ENCODE data around the gene FARP2.

Gene FARP2

GRCh38 chr2:241538838-241539615 is 182.9 kb downstream of the FARP2 start:
- no peaks in the 10 kb centered on the region for H3K36me3 ChIP-seq (ENCODE audit: control insufficient read depth, insufficient read depth, low read length)
- no peak for TF ChIP-seq CTCF (IDR thresholded peaks at IDR 0.05)
- H2AFZ ChIP-seq, result no peak overlapping the region
- peaks cover 3% of the 10 kb centered on the region for H3K4me1 ChIP-seq
- H3K4me2 ChIP-seq (ENCODE audit: low read length), result no peak overlapping the region
- H3K79me2 ChIP-seq, result no peaks in the 10 kb centered on the region
- H3K9ac ChIP-seq, result no peak overlapping the region
- no peaks in the 10 kb centered on the region for H3K9me3 ChIP-seq (ENCODE audit: control insufficient read depth, low read length)
- no peak overlapping the region for H3K4me3 ChIP-seq (ENCODE audit: low read depth, low read length)
- H3K27ac ChIP-seq, result no peak overlapping the region
- no peaks in the 10 kb centered on the region for H3K27me3 ChIP-seq (ENCODE audit: control insufficient read depth, insufficient read depth, low read length)

- no peak overlapping the region for H2AFZ ChIP-seq
- H3K27me3 ChIP-seq (ENCODE audit: control insufficient read depth, insufficient read depth, low read length), result no peaks in the 10 kb centered on the region
- no peak overlapping the region for H3K4me3 ChIP-seq (ENCODE audit: low read depth, low read length)
- peaks cover 3% of the 10 kb centered on the region for H3K4me1 ChIP-seq
- H3K9ac ChIP-seq, result no peak overlapping the region
- no peak overlapping the region for H3K4me2 ChIP-seq (ENCODE audit: low read length)
- no peak overlapping the region for H3K27ac ChIP-seq
- TF ChIP-seq CTCF (IDR thresholded peaks at IDR 0.05), result no peak
- no peaks in the 10 kb centered on the region for H3K9me3 ChIP-seq (ENCODE audit: control insufficient read depth, low read length)
- H3K79me2 ChIP-seq, result no peaks in the 10 kb centered on the region
- no peaks in the 10 kb centered on the region for H3K36me3 ChIP-seq (ENCODE audit: control insufficient read depth, insufficient read depth, low read length)
Measured at GRCh38 chr2:241539616-241540374, 183.7 kb downstream of the FARP2 start.

- H3K79me2 ChIP-seq, result no peaks in the 10 kb centered on the region
- H3K36me3 ChIP-seq (ENCODE audit: control insufficient read depth, insufficient read depth, low read length), result no peaks in the 10 kb centered on the region
- H3K9ac ChIP-seq, result no peak overlapping the region
- peak overlapping the region; percentile 64 for H2AFZ ChIP-seq
- H3K27ac ChIP-seq, result no peak overlapping the region
- TF ChIP-seq CTCF (IDR thresholded peaks at IDR 0.05), result no peak
- H3K4me3 ChIP-seq (ENCODE audit: low read depth, low read length), result no peak overlapping the region
- no peaks in the 10 kb centered on the region for H3K9me3 ChIP-seq (ENCODE audit: control insufficient read depth, low read length)
- peaks cover 3% of the 10 kb centered on the region for H3K4me1 ChIP-seq
- H3K27me3 ChIP-seq (ENCODE audit: control insufficient read depth, insufficient read depth, low read length), result no peaks in the 10 kb centered on the region
- no peak overlapping the region for H3K4me2 ChIP-seq (ENCODE audit: low read length)
Measured at GRCh38 chr2:241540401-241540770, 184.3 kb downstream of the FARP2 start.

GRCh38 chr2:241540771-241541561 is 184.9 kb downstream of the FARP2 start:
- H3K4me1 ChIP-seq, result peaks cover 3% of the 10 kb centered on the region
- H3K79me2 ChIP-seq, result no peaks in the 10 kb centered on the region
- peak overlapping the region; percentile 64 for H2AFZ ChIP-seq
- no peaks in the 10 kb centered on the region for H3K27me3 ChIP-seq (ENCODE audit: control insufficient read depth, insufficient read depth, low read length)
- no peak for TF ChIP-seq CTCF (IDR thresholded peaks at IDR 0.05)
- H3K27ac ChIP-seq, result no peak overlapping the region
- no peaks in the 10 kb centered on the region for H3K9me3 ChIP-seq (ENCODE audit: control insufficient read depth, low read length)
- no peaks in the 10 kb centered on the region for H3K36me3 ChIP-seq (ENCODE audit: control insufficient read depth, insufficient read depth, low read length)
- H3K4me2 ChIP-seq (ENCODE audit: low read length), result no peak overlapping the region
- peak overlapping the region; percentile 5 for H3K4me3 ChIP-seq (ENCODE audit: low read depth, low read length)
- H3K9ac ChIP-seq, result no peak overlapping the region

Data from parathyroid adenoma (tissue), 2 donors.